H1 (cell line): Measurements from ENCODE around the gene LURAP1L. TPM values are rescaled to one million over a fixed set of nuclear protein-coding genes. Genes with fewer than 3 reads are reported as not detected.

Experiments
- CTCF ChIA-PET: fragments of 300-600 bp; sonication (Branson Sonifier 250); formaldehyde crosslinking; loops from one replicate; lab custom pipeline; 2021; ENCODE audit not compliant: partially characterized antibody; lab: Charles Lee
- POLR2A ChIA-PET: fragments of 300-600 bp; sonication (Branson Sonifier 250); formaldehyde crosslinking; loops from one replicate; lab custom pipeline; 2021; ENCODE audit warnings: inconsistent platforms; ENCODE audit not compliant: partially characterized antibody; lab: Charles Lee
- DNase-seq, 2 experiments: peaks; one replicate each; pipeline versions ENCODE4 v3.0.0 to v3.0.0-alpha.2; 2010 to 2022; ENCODE audit warnings: low spot score in 2 of 2, low read depth in 1 of 2, mixed read lengths in 1 of 2
- FAIRE-seq: peaks from 2 replicates; lab custom pipeline; 2011; peaks lifted over from hg19 to GRCh38; lab: Jason Lieb, UNC
- H2AFZ ChIP-seq: 2 replicates; pipeline ENCODE4 v1.8.1; 2012; ENCODE audit warnings: low read length, inconsistent platforms
- H2AK5ac ChIP-seq: 2 replicates; pipeline ENCODE4 v1.6.1; 2013; ENCODE audit warnings: low read depth, low read length
- H2BK120ac ChIP-seq: replicated peaks from 2 replicates; pipeline ENCODE3; 2013; ENCODE audit warnings: low read depth, low read length, inconsistent platforms
- H2BK12ac ChIP-seq: 2 replicates; pipeline ENCODE4 v1.6.1; 2013; ENCODE audit warnings: low read depth, low read length
- H2BK15ac ChIP-seq: 2 replicates; pipeline ENCODE4 v1.6.1; 2013; ENCODE audit warnings: low read length
- H2BK20ac ChIP-seq: 2 replicates; pipeline ENCODE4 v1.6.1; 2013; ENCODE audit warnings: low read length
- H2BK5ac ChIP-seq: 2 replicates; pipeline ENCODE4 v1.6.1; 2013; ENCODE audit warnings: low read depth, low read length
- H3K14ac ChIP-seq: 2 replicates; pipeline ENCODE4 v1.6.1; 2013; ENCODE audit warnings: inconsistent platforms; ENCODE audit not compliant: insufficient read length
- H3K18ac ChIP-seq: 2 replicates; pipeline ENCODE4 v1.6.1; 2013; ENCODE audit warnings: low read length; ENCODE audit errors: extremely low read depth
- H3K23ac ChIP-seq: 2 replicates; pipeline ENCODE4 v1.6.1; 2013; ENCODE audit warnings: inconsistent platforms; ENCODE audit not compliant: insufficient read length
- H3K23me2 ChIP-seq: 2 replicates; pipeline ENCODE4 v1.6.1; 2013; ENCODE audit warnings: low read depth, low read length
- H3K27ac ChIP-seq: 2 replicates; pipeline ENCODE4 v1.6.1; 2011; ENCODE audit warnings: low read depth, low read length, inconsistent platforms
- H3K27me3 ChIP-seq, 4 experiments: replicated peaks in 1 of 4; 1 replicate in 1 of 4; 2 replicates in 3 of 4; pipeline versions ENCODE4 v1.6.1 to v1.8.1; 2011 to 2013; ENCODE audit warnings: low read length in 3 of 4, mild to moderate bottlenecking in 3 of 4, inconsistent platforms in 2 of 4, mixed read lengths in 2 of 4, moderate library complexity in 1 of 4; ENCODE audit not compliant: control insufficient read depth in 3 of 4, insufficient read depth in 3 of 4; ENCODE audit errors: extremely low read depth in 1 of 4
- H3K36me3 ChIP-seq, 4 experiments: 2 replicates each; pipeline versions ENCODE4 v1.6.1 to v1.8.1; 2011 to 2013; ENCODE audit warnings: mild to moderate bottlenecking in 4 of 4, low read length in 3 of 4, moderate library complexity in 2 of 4, control low read depth in 1 of 4, inconsistent platforms in 1 of 4; ENCODE audit not compliant: insufficient read depth in 4 of 4, control insufficient read depth in 2 of 4
- H3K4ac ChIP-seq: replicated peaks from 2 replicates; pipeline ENCODE3; 2013; ENCODE audit warnings: low read length, low read depth, mixed read lengths, inconsistent platforms; ENCODE audit not compliant: insufficient read length
- H3K4me1 ChIP-seq, 4 experiments: replicated peaks in 1 of 4; 1 replicate in 1 of 4; 2 replicates in 3 of 4; pipeline versions ENCODE4 v1.6.1 to v1.8.1; 2011 to 2013; ENCODE audit warnings: low read length in 3 of 4, inconsistent platforms in 2 of 4, mixed read lengths in 1 of 4; ENCODE audit not compliant: insufficient read depth in 4 of 4, control insufficient read depth in 3 of 4
- H3K4me2 ChIP-seq, 2 experiments: 2 replicates each; pipeline versions ENCODE4 v1.6.1 to v1.8.1; 2011 to 2013; ENCODE audit warnings: low read depth in 2 of 2, low read length in 2 of 2, control low read depth in 1 of 2, inconsistent platforms in 1 of 2, mild to moderate bottlenecking in 1 of 2; ENCODE audit not compliant: insufficient read depth in 1 of 2
- H3K4me3 ChIP-seq, 4 experiments: fragments of 200-600, 300-600 bp in 1 of 4; sonication (generic), shearing (Covaris generic), sonication (Bioruptor Twin) in 1 of 4; 2 replicates each; pipeline versions ENCODE4 v1.5.1 to v1.8.1; 2011 to 2016; ENCODE audit warnings: low read length in 4 of 4, low read depth in 3 of 4, control low read depth in 2 of 4, inconsistent platforms in 2 of 4, mild to moderate bottlenecking in 2 of 4, mixed read lengths in 1 of 4, moderate library complexity in 1 of 4; ENCODE audit not compliant: insufficient read depth in 2 of 4; ENCODE audit errors: extremely low read depth in 1 of 4
- H3K56ac ChIP-seq: replicated peaks from 2 replicates; pipeline ENCODE3; 2013; ENCODE audit warnings: low read depth, mild to moderate bottlenecking, mixed read lengths, low read length, inconsistent platforms; ENCODE audit not compliant: insufficient read length
- H3K79me1 ChIP-seq: 2 replicates; pipeline ENCODE4 v1.6.1; 2013; ENCODE audit warnings: low read depth, low read length, control low read depth
- H3K79me2 ChIP-seq, 2 experiments: 2 replicates each; pipeline versions ENCODE4 v1.6.1 to v1.8.1; 2012 to 2013; ENCODE audit warnings: low read length in 2 of 2, mild to moderate bottlenecking in 2 of 2, inconsistent platforms in 1 of 2; ENCODE audit not compliant: insufficient read depth in 2 of 2, control insufficient read depth in 1 of 2
- H3K9ac ChIP-seq, 4 experiments: replicated peaks in 1 of 4; 1 replicate in 1 of 4; 2 replicates in 3 of 4; pipeline versions ENCODE4 v1.6.1 to v1.8.1; 2011 to 2013; ENCODE audit warnings: low read depth in 3 of 4, low read length in 3 of 4, control low read depth in 2 of 4, mild to moderate bottlenecking in 2 of 4, moderate library complexity in 2 of 4, inconsistent platforms in 1 of 4; ENCODE audit errors: extremely low read depth in 1 of 4
- H3K9me3 ChIP-seq, 2 experiments: 2 replicates each; pipeline versions ENCODE4 v1.6.1 to v1.8.1; 2012 to 2013; ENCODE audit warnings: mild to moderate bottlenecking in 2 of 2, moderate library complexity in 2 of 2, control low read depth in 1 of 2, inconsistent platforms in 1 of 2, low read depth in 1 of 2, low read length in 1 of 2, mixed read lengths in 1 of 2; ENCODE audit not compliant: insufficient read depth in 2 of 2
- H4K20me1 ChIP-seq, 2 experiments: replicated peaks in 1 of 2; 2 replicates each; pipeline versions ENCODE3 to v1.8.1; 2011 to 2013; ENCODE audit warnings: inconsistent platforms in 2 of 2, low read length in 2 of 2, mild to moderate bottlenecking in 1 of 2; ENCODE audit not compliant: insufficient read depth in 2 of 2, control insufficient read depth in 1 of 2
- H4K5ac ChIP-seq: 2 replicates; pipeline ENCODE4 v1.6.1; 2013; ENCODE audit warnings: low read length, low read depth, mixed read lengths, inconsistent platforms; ENCODE audit not compliant: insufficient read length
- H4K8ac ChIP-seq: 2 replicates; pipeline ENCODE4 v1.8.0; 2013; ENCODE audit warnings: mild to moderate bottlenecking, moderate library complexity, low read length, inconsistent platforms; ENCODE audit not compliant: insufficient read depth; ENCODE audit errors: extremely low read depth
- H4K91ac ChIP-seq: replicated peaks from 2 replicates; pipeline ENCODE3; 2013; ENCODE audit warnings: low read length, mixed read lengths, inconsistent platforms; ENCODE audit not compliant: insufficient read length
- PHF8 ChIP-seq: fragments of 200-600 bp; sonication (generic); conservative IDR thresholded peaks from 2 replicates; pipeline ENCODE4 v1.7.1; 2012; ENCODE audit warnings: low read depth, mild to moderate bottlenecking, inconsistent platforms, low read length, moderate library complexity
- polyA plus RNA-seq, 7 experiments: library from polyadenylated mRNA; depleted of rRNA in 3 of 7; stranded (reverse) in 5 of 7; unstranded in 2 of 7; fragments of >200 nt in 5 of 7; fragments of 200-250 nt in 2 of 7; gene quantifications; 1 replicate in 5 of 7; 2 replicates in 1 of 7; 4 replicates in 1 of 7; pipeline versions ENCODE4 v1.2.1 to v1.2.3, GENCODE V29; 2011 to 2013; ENCODE audit warnings: missing spikeins in 2 of 7, mixed read lengths in 2 of 7
- total RNA-seq: library from RNA; stranded (reverse); fragmentation: NEBNext Ultra II Directional; extraction: Animal tissue kit (Norgen Biotek cat#: 25700); gene quantifications from 2 replicates; pipeline ENCODE4 v1.2.1, GENCODE V29; 2021
- TF ChIP-seq, protein P1 (sequence below): IDR thresholded peaks from 2 replicates; pipeline ENCODE4 v1.6.1; 2012; ENCODE audit warnings: inconsistent platforms

Gene LURAP1L
- total and polyA plus RNA-seq, 2 of the 8 experiments (the other 6 are each of a cell fraction or from before 2014, with no cell fraction given), result 0.63 to 1.2 TPM

DNA sequence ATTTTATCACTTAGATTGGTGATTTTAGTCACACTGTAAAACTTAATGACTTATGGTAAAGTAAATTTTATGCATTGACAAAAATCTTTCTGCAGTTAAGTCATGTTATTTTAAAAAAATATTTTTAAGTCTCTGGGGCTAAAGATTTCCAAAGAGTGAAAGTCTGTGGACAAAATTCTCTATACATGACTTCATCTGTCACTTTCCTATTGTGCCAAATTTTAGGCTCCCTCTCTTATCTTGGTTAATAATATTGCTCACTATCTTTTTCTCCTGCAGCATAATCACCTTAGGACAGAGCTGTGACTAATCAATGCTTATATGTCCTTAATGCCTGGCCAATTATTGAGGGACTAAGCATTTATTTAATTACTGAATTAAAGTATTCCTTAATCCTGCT, 15.2 kb downstream of the LURAP1L start:
- Histone ChIP-seq H4K91ac (no peak overlapping the region), H2AK5ac (no peak overlapping the region), H2BK120ac (no peak overlapping the region), H3K4me1 (no peaks in the 10 kb centered on the region), H3K27me3 (no peaks in the 10 kb centered on the region), H3K4me2 (no peak overlapping the region), H3K79me2 (no peaks in the 10 kb centered on the region), H4K5ac (no peak overlapping the region), H3K4me3 (no peak overlapping the region), H2AFZ (no peak overlapping the region), H2BK15ac (no peak overlapping the region), H2BK12ac (no peak overlapping the region), H3K4ac (no peak overlapping the region), H3K36me3 (no peaks in the 10 kb centered on the region), H3K27ac (no peak overlapping the region), H2BK5ac (no peak overlapping the region), H4K20me1 (no peaks in the 10 kb centered on the region), H3K23me2 (peaks cover 2% of the 10 kb centered on the region; the same call in 1 of the 2 replicates), H3K56ac (no peak overlapping the region), H3K14ac (no peak overlapping the region), H3K79me1 (no peaks in the 10 kb centered on the region), H3K18ac (no peak overlapping the region), H3K9me3 (no peaks in the 10 kb centered on the region), H3K23ac (no peak overlapping the region), H3K9ac (no peak overlapping the region), H2BK20ac (no peak overlapping the region), H4K8ac (no peak overlapping the region)
- FAIRE-seq (no peak), DNase-seq (no peak)
- POLR2A ChIA-PET, result no interaction called here
- CTCF ChIA-PET, result no interaction called here
- TF ChIP-seq PHF8, result no peak
- TF ChIP-seq, protein P1, sequence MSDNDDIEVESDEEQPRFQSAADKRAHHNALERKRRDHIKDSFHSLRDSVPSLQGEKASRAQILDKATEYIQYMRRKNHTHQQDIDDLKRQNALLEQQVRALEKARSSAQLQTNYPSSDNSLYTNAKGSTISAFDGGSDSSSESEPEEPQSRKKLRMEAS, result no peak
